Mucosa of descending colon (tissue), 3 donors: Measurements from ENCODE around the gene TICRR. TPM values are rescaled to one million over a fixed set of nuclear protein-coding genes. Genes with fewer than 3 reads are reported as not detected.

Source experiments
- ATAC-seq: fragments of 200-7000 bp; cut with Tn5 transposase; one replicate; pipeline ENCODE4 v1.9.1; 2020; ENCODE audit warnings: mild to moderate bottlenecking, moderate library complexity
- DNase-seq, 3 donors: peaks; one replicate each; pipeline ENCODE4 v3.0.0-alpha.2; 2020
- H3K36me3 ChIP-seq: fragments of 200-600 bp; one replicate; pipeline ENCODE4 v1.8.0; 2021; ENCODE audit warnings: low read depth, mild to moderate bottlenecking
- H3K4me1 ChIP-seq: fragments of 200-600 bp; one replicate; pipeline ENCODE4 v1.8.0; 2021; ENCODE audit warnings: low read depth, mild to moderate bottlenecking
- H3K4me3 ChIP-seq: fragments of 200-600 bp; one replicate; pipeline ENCODE4 v1.8.0; 2021; ENCODE audit warnings: mild to moderate bottlenecking
- H3K9me3 ChIP-seq: fragments of 200-600 bp; one replicate; pipeline ENCODE4 v1.8.0; 2021; ENCODE audit warnings: mild to moderate bottlenecking
- CTCF ChIP-seq: fragments of 200-600 bp; IDR thresholded peaks from one replicate; pipeline ENCODE4 v1.8.0; 2022; ENCODE audit warnings: antibody characterized with exemption, mild to moderate bottlenecking
- intact Hi-C, 2 donors: fragments of 100-400 bp; cut with DNase I in 1 of 2; cut with micrococcal nuclease in 1 of 2; formaldehyde crosslinking; loops; one replicate each; pipeline versions ENCODE4 v1.11.0 to v1.11.1; 2022; cut with DNase I, micrococcal nuclease
- total RNA-seq, 3 donors: library from RNA; stranded (reverse); fragmentation: NEBNext Ultra II Directional in 2 of 3; extraction: Animal tissue kit (Norgen Biotek cat#: 25700) in 2 of 3; gene quantifications; one replicate each; pipeline versions ENCODE4 v1.2.1 to v1.2.4, GENCODE V29; 2021 to 2023
- donor health status: DM: no; HTN: no; CAD: no; lungs with moderate emphysema.
- donor health status: DM: no; HTN: no; CAD: no.
- donor health status: DM: no; HTN: yes; CAD: no.

TICRR gene
- total RNA-seq, 3 donors from 2014 or later = 1.0 to 4.4 (median 1.6) TPM

GRCh38 chr15:89555768-89556167, 19.5 kb upstream of the TICRR start:
- no peaks in the 10 kb centered on the region for H3K4me1 ChIP-seq
- intact Hi-C loops = no loop called here
- ATAC-seq = no peak
- TF ChIP-seq CTCF = no peak
- H3K4me3 ChIP-seq = no peak overlapping the region
- no peaks in the 10 kb centered on the region for H3K9me3 ChIP-seq
- H3K36me3 ChIP-seq = no peaks in the 10 kb centered on the region
- no peak for DNase-seq

- H3K4me3 ChIP-seq = no peak overlapping the region
- no peaks in the 10 kb centered on the region for H3K9me3 ChIP-seq
- no peaks in the 10 kb centered on the region for H3K4me1 ChIP-seq
- ATAC-seq (peak; percentile 75), DNase-seq (peak in 1 of 3 donors; percentile 79)
- TF ChIP-seq CTCF = peak; percentile 48
- no peaks in the 10 kb centered on the region for H3K36me3 ChIP-seq
- intact Hi-C loops = no loop called here
These were observed 18.6 kb upstream of the TICRR start for GRCh38 chr15:89556413-89557262.

GRCh38 chr15:89559769-89560264, 15.5 kb upstream of the TICRR start:
- DNase-seq (no peak), ATAC-seq (no peak)
- Histone ChIP-seq H3K36me3 (no peaks in the 10 kb centered on the region), H3K9me3 (no peaks in the 10 kb centered on the region), H3K4me1 (no peaks in the 10 kb centered on the region), H3K4me3 (no peak overlapping the region)
- intact Hi-C loops = no loop called here
- TF ChIP-seq CTCF = no peak

GRCh38 chr15:89566181-89566580, 9.1 kb upstream of the TICRR start:
- H3K9me3 ChIP-seq = no peaks in the 10 kb centered on the region
- ATAC-seq = no peak
- H3K36me3 ChIP-seq = no peaks in the 10 kb centered on the region
- no peak for DNase-seq
- no peaks in the 10 kb centered on the region for H3K4me1 ChIP-seq
- intact Hi-C loops = no loop called here
- no peak overlapping the region for H3K4me3 ChIP-seq
- TF ChIP-seq CTCF = no peak

GRCh38 chr15:89566621-89567294, 8.5 kb upstream of the TICRR start:
- Histone ChIP-seq H3K36me3 (no peaks in the 10 kb centered on the region), H3K4me1 (no peaks in the 10 kb centered on the region), H3K4me3 (no peak overlapping the region), H3K9me3 (no peaks in the 10 kb centered on the region)
- intact Hi-C loops = no loop called here
- ATAC-seq (no peak), DNase-seq (no peak)
- no peak for TF ChIP-seq CTCF
